HCT116 (cell line): ENCODE measurements around the gene RPP21. TPM values are rescaled to one million over a fixed set of nuclear protein-coding genes. Genes with fewer than 3 reads are reported as not detected.

Experiments
- ATAC-seq: fragments of 200-7000 bp; cut with Tn5 transposase; 2 replicates; pipeline ENCODE4 v1.9.1; 2020; ENCODE audit warnings: mild to moderate bottlenecking, moderate library complexity
- BruUV-seq: library from RNA; stranded (reverse); fragments of 400-500 nt; replicated peaks from 2 replicates; lab custom pipeline; 2021; lab: Mats Ljungman, UMichigan
- CTCF ChIA-PET: fragments of 300-600 bp; sonication (Branson Sonifier 250); formaldehyde crosslinking; loops from one replicate; lab custom pipeline; 2021; ENCODE audit warnings: antibody characterized with exemption; lab: Charles Lee
- POLR2A ChIA-PET: fragments of 300-600, 350-600 bp; sonication (Branson Sonifier 250); formaldehyde crosslinking; loops from one replicate; lab custom pipeline; 2021; ENCODE audit warnings: antibody characterized with exemption; lab: Charles Lee
- RAD21 ChIA-PET, 2 experiments: fragments of 300-600 bp; sonication (Branson Sonifier 250); formaldehyde crosslinking; loops; one replicate each; lab custom pipeline; 2023; ENCODE audit warnings: low total read pairs in 2 of 2; ENCODE audit not compliant: uncharacterized antibody in 2 of 2, unreplicated experiment in 2 of 2, low non-redundant PET in 1 of 2; lab: Charles Lee
- DNase-seq: peaks from one replicate; pipeline ENCODE4 v3.0.0-alpha.2; 2010; ENCODE audit warnings: low read depth, low spot score
- H2AFZ ChIP-seq: fragments of 200-600 bp; shearing (Covaris generic), sonication (generic); 2 replicates; pipeline ENCODE4 v1.6.1; 2017; ENCODE audit warnings: low read depth, mixed run types, mixed read lengths, antibody characterized with exemption, low read length; ENCODE audit not compliant: poor library complexity, severe bottlenecking
- H3K27ac ChIP-seq: 2 replicates; pipeline ENCODE4 v1.5.1; 2012; ENCODE audit warnings: low read depth, low read length
- H3K27me3 ChIP-seq: fragments of 200-600 bp; sonication (generic); 2 replicates; pipeline ENCODE4 v1.6.1; 2016; ENCODE audit warnings: mixed run types, low read length, mixed read lengths; ENCODE audit not compliant: insufficient read depth
- H3K36me3 ChIP-seq, 2 experiments: fragments of 200-500 bp in 1 of 2; fragments of 200-600 bp in 1 of 2; sonication (Bioruptor generic) in 1 of 2; sonication (generic) in 1 of 2; 2 replicates each; pipeline versions ENCODE4 v1.5.1 to v1.6.1; 2014 to 2016; ENCODE audit warnings: low read length in 2 of 2, inconsistent platforms in 1 of 2, mixed read lengths in 1 of 2, mixed run types in 1 of 2; ENCODE audit not compliant: insufficient read depth in 2 of 2, control insufficient read depth in 1 of 2
- H3K4me1 ChIP-seq, 2 experiments: fragments of 200-600 bp in 1 of 2; sonication (generic) in 1 of 2; 2 replicates each; pipeline versions ENCODE4 v1.5.1 to v1.6.1; 2012 to 2017; ENCODE audit warnings: low read length in 2 of 2, inconsistent platforms in 1 of 2, mild to moderate bottlenecking in 1 of 2, mixed read lengths in 1 of 2, mixed run types in 1 of 2, moderate library complexity in 1 of 2; ENCODE audit not compliant: insufficient read depth in 2 of 2, control insufficient read depth in 1 of 2
- H3K4me2 ChIP-seq: fragments of 200-600 bp; sonication (generic); 2 replicates; pipeline ENCODE4 v1.6.1; 2017; ENCODE audit warnings: mixed run types, low read length, mixed read lengths
- H3K4me3 ChIP-seq, 2 experiments: fragments of 200-600 bp in 1 of 2; sonication (generic) in 1 of 2; replicated peaks in 1 of 2; 2 replicates each; pipeline ENCODE4 v1.5.1; 2011 to 2016; ENCODE audit warnings: low read length in 2 of 2, control low read depth in 1 of 2, low read depth in 1 of 2, mild to moderate bottlenecking in 1 of 2, mixed read lengths in 1 of 2, mixed run types in 1 of 2
- H3K79me2 ChIP-seq: fragments of 200-600 bp; sonication (generic); 2 replicates; pipeline ENCODE4 v1.6.1; 2017; ENCODE audit warnings: mild to moderate bottlenecking, mixed run types, low read length, moderate library complexity, mixed read lengths; ENCODE audit not compliant: insufficient read depth
- H3K9ac ChIP-seq: fragments of 200-600 bp; sonication (generic); 2 replicates; pipeline ENCODE4 v1.6.1; 2016; ENCODE audit warnings: low read length, mixed read lengths
- H3K9me2 ChIP-seq: fragments of 200-600 bp; sonication (generic), shearing (Covaris generic); 2 replicates; pipeline ENCODE4 v1.6.1; 2017; ENCODE audit warnings: mixed run types, mild to moderate bottlenecking, moderate library complexity; ENCODE audit not compliant: insufficient read depth
- H3K9me3 ChIP-seq, 2 experiments: fragments of 200-500 bp in 1 of 2; fragments of 200-600 bp in 1 of 2; sonication (Bioruptor generic) in 1 of 2; sonication (generic) in 1 of 2; 2 replicates each; pipeline ENCODE4 v1.6.1; 2014 to 2017; ENCODE audit warnings: low read length in 2 of 2, mixed read lengths in 2 of 2, inconsistent platforms in 1 of 2, low read depth in 1 of 2, mild to moderate bottlenecking in 1 of 2, mixed run types in 1 of 2, moderate library complexity in 1 of 2; ENCODE audit not compliant: control insufficient read depth in 1 of 2, insufficient read depth in 1 of 2
- H4K20me1 ChIP-seq: fragments of 200-600 bp; sonication (generic), shearing (Covaris generic); 2 replicates; pipeline ENCODE4 v1.6.1; 2017; ENCODE audit warnings: mixed run types, mild to moderate bottlenecking, moderate library complexity; ENCODE audit not compliant: insufficient read depth
- ELF1 ChIP-seq: IDR thresholded peaks from 2 replicates; pipeline ENCODE4 v1.6.1; 2012; ENCODE audit warnings: low read depth, borderline replicate concordance
- POLR2AphosphoS5 ChIP-seq: IDR thresholded peaks from 2 replicates; pipeline ENCODE4 v1.6.1; 2011; ENCODE audit warnings: mild to moderate bottlenecking, low read depth, low read length, moderate library complexity
- RAD21 ChIP-seq: IDR thresholded peaks from 2 replicates; pipeline ENCODE4 v1.6.1; 2012; ENCODE audit warnings: low read depth, mild to moderate bottlenecking
- SIN3A ChIP-seq: IDR thresholded peaks from 2 replicates; pipeline ENCODE4 v1.6.1; 2012; ENCODE audit warnings: low read depth
- SRF ChIP-seq: IDR thresholded peaks from 2 replicates; pipeline ENCODE4 v1.6.1; 2012; ENCODE audit warnings: low read depth
- TCF7L2 ChIP-seq: IDR thresholded peaks from 2 replicates; pipeline ENCODE4 v1.7.0; 2011; ENCODE audit warnings: borderline replicate concordance, inconsistent platforms; ENCODE audit not compliant: insufficient read depth, insufficient read length; ENCODE audit errors: extremely low read depth
- YY1 ChIP-seq: IDR thresholded peaks from 2 replicates; pipeline ENCODE4 v1.6.1; 2011; ENCODE audit warnings: low read length, low read depth, moderate library complexity, mild to moderate bottlenecking; ENCODE audit not compliant: insufficient replicate concordance; ENCODE audit errors: extremely low read depth
- ZFX ChIP-seq: fragments of 450-650 bp; IDR thresholded peaks from 2 replicates; pipeline ENCODE4 v1.6.1; 2017
- ZNF274 ChIP-seq: fragments of 200-500 bp; sonication (Bioruptor generic); IDR thresholded peaks from 2 replicates; pipeline ENCODE4 v1.6.1; 2014; ENCODE audit warnings: mild to moderate bottlenecking, low read depth, low read length, inconsistent platforms
- intact Hi-C: fragments of 100-400 bp; cut with micrococcal nuclease; formaldehyde crosslinking; loops from 2 replicates; pipeline ENCODE4 v1.10.0; 2022
- total RNA-seq: library from RNA; stranded (reverse); gene quantifications from one replicate; pipeline ENCODE4 v1.2.1, GENCODE V29; 2021; ENCODE audit not compliant: unreplicated experiment
- TF ChIP-seq, protein P1 (sequence below): IDR thresholded peaks from 2 replicates; pipeline ENCODE4 v1.6.1; 2012; ENCODE audit warnings: low read depth
- TF ChIP-seq, protein P2 (sequence below): IDR thresholded peaks from 2 replicates; pipeline ENCODE4 v1.6.1; 2012

RPP21 gene
- total RNA-seq, 1 experiment from 2014 or later = 70.4 TPM

DNA sequence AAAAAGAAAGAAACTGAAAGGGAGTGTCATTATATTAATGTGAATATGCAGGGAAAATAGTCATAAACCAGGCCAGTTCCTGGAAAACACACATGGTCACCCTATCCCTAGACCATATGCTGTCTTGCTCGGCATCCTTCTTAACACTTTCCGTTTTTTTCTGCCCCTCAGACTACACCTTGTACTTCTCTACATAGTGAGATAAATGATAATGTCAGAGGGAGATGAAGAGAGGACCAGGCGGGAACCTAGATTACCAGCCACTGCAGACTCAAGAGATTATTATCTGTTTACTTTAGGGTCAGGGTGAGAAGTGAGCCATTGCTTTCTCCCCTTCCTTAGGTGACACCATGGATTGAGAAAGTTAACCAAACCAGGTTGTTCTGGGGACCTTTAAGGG lies 3.7 kb upstream of the RPP21 start:
- RAD21 ChIA-PET = no interaction called here
- CTCF ChIA-PET = no interaction called here
- intact Hi-C loops = no loop called here

GRCh38 chr6:30341728-30342127 lies 3.2 kb upstream of the RPP21 start:
- Histone ChIP-seq H4K20me1 (no peaks in the 10 kb centered on the region), H3K79me2 (peaks cover 10% of the 10 kb centered on the region), H3K4me3 (no peak overlapping the region), H3K4me1 (peaks cover 3 to 16% of the 10 kb centered on the region in 2 experiments; a peak in 2 of 4 replicates), H3K9me3 (no peaks in the 10 kb centered on the region), H3K27me3 (no peaks in the 10 kb centered on the region), H3K9me2 (no peaks in the 10 kb centered on the region), H3K4me2 (no peak overlapping the region), H3K27ac (no peak overlapping the region), H3K9ac (no peak overlapping the region), H3K36me3 (peaks cover 8 to 14% of the 10 kb centered on the region in 2 experiments; a peak in 3 of 4 replicates)
- intact Hi-C loops = no loop called here
- no peak for DNase-seq
- ChIA-PET RAD21 (no interaction called here), POLR2A (no interaction called here), CTCF (no interaction called here)
- no TSS peak for BruUV-seq
- TF ChIP-seq, protein P1, sequence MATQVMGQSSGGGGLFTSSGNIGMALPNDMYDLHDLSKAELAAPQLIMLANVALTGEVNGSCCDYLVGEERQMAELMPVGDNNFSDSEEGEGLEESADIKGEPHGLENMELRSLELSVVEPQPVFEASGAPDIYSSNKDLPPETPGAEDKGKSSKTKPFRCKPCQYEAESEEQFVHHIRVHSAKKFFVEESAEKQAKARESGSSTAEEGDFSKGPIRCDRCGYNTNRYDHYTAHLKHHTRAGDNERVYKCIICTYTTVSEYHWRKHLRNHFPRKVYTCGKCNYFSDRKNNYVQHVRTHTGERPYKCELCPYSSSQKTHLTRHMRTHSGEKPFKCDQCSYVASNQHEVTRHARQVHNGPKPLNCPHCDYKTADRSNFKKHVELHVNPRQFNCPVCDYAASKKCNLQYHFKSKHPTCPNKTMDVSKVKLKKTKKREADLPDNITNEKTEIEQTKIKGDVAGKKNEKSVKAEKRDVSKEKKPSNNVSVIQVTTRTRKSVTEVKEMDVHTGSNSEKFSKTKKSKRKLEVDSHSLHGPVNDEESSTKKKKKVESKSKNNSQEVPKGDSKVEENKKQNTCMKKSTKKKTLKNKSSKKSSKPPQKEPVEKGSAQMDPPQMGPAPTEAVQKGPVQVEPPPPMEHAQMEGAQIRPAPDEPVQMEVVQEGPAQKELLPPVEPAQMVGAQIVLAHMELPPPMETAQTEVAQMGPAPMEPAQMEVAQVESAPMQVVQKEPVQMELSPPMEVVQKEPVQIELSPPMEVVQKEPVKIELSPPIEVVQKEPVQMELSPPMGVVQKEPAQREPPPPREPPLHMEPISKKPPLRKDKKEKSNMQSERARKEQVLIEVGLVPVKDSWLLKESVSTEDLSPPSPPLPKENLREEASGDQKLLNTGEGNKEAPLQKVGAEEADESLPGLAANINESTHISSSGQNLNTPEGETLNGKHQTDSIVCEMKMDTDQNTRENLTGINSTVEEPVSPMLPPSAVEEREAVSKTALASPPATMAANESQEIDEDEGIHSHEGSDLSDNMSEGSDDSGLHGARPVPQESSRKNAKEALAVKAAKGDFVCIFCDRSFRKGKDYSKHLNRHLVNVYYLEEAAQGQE = no peak
- TF ChIP-seq ELF1 (no peak), ZNF274 (no peak), SIN3A (no peak), RAD21 (no peak), TCF7L2 (no peak), POLR2AphosphoS5 (no peak), YY1 (no peak), SRF (no peak)
- TF ChIP-seq, protein P2, sequence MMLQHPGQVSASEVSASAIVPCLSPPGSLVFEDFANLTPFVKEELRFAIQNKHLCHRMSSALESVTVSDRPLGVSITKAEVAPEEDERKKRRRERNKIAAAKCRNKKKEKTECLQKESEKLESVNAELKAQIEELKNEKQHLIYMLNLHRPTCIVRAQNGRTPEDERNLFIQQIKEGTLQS = no peak
- TF ChIP-seq, all 23 proteins: peak for 0
- H2AFZ ChIP-seq = no peak overlapping the region
- ATAC-seq = no peak

More for the DNA sequence above, 3.7 kb upstream of the RPP21 start:
- DNase-seq (no peak), ATAC-seq (no peak)
- no peak for TF ChIP-seq ZNF274
- TF ChIP-seq ZFX = no peak
- TF ChIP-seq SIN3A = no peak
- TF ChIP-seq TCF7L2 = no peak
- Histone ChIP-seq H3K9me3 (no peaks in the 10 kb centered on the region), H4K20me1 (no peaks in the 10 kb centered on the region), H3K4me1 (peaks cover 3 to 15% of the 10 kb centered on the region in 2 experiments; a peak in 2 of 4 replicates), H3K27ac (no peak overlapping the region), H3K36me3 (peaks cover 9 to 13% of the 10 kb centered on the region in 2 experiments; a peak in 3 of 4 replicates), H3K4me3 (no peak overlapping the region), H3K9me2 (no peaks in the 10 kb centered on the region), H3K4me2 (no peak overlapping the region), H3K9ac (no peak overlapping the region), H3K79me2 (peaks cover 7% of the 10 kb centered on the region), H3K27me3 (no peaks in the 10 kb centered on the region), H2AFZ (no peak overlapping the region)
- POLR2A ChIA-PET = no interaction called here
- BruUV-seq = no TSS peak
